ENCODE measurements around the gene FAM47E. TPM values are rescaled to one million over a fixed set of nuclear protein-coding genes. Genes with fewer than 3 reads are reported as not detected.

The FAM47E gene
- total and polyA plus RNA-seq, 2 of the 8 experiments (the other 6 are each of a cell fraction or from before 2014, with no cell fraction given), result 1.3 to 1.4 TPM

DNA sequence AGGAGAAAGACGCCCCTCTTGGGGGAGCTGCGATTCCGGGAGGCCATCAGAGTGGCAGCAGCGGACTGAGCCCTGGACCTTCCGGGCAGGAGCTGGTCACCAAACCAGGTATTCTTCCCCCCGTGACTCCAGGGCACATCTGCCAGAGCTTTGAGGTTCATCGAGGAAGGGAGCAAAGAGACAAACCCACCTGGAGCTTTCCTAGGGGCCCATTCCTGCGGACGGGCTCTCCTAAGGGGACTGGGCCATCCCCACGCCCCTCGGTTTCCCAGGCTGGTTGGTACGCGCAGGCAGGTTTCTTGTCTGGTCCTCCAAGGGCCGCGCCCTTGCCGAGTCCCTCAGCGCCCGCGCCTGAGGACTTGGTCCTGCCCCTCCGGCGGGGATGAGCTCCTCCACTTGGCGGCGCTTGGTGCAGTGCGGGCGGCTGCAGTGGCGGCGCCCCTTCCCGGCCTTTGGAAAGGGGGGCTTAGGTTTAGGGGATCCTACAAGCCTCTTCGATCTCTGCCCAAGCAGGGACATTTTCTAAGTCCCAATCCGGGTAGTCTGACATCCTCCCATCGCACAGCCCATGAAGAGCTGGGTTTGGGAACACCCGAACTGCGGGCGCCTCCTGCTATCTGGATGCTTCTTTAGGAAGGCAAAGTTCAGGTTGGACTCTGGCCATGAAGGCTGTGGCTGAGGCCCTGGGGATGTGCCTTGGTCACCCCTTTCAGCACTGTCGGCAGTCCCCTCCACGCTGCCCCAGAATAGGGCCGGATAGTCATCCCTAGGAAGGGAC, 55.5 kb downstream of the FAM47E start (continued):
- 0 out of 2 replicates have a peak, but pooled peaks have one; percentile 30 for TF ChIP-seq TAF1 (IDR thresholded peaks at IDR 0.05; ENCODE audit: low read depth, low read length)
- TF ChIP-seq POLR2A (IDR thresholded peaks at IDR 0.05; ENCODE audit: control extremely low read depth in 1 of 2, low read depth in 2 of 2, low read length in 2 of 2), result peak in 1 of 2 experiments; percentile 0; a peak in 1 of 3 replicates
- TF ChIP-seq SIX5 (IDR thresholded peaks at IDR 0.05; ENCODE audit: low read depth, low read length), result no peak
- TF ChIP-seq CTBP2 (IDR thresholded peaks at IDR 0.05; ENCODE audit: borderline replicate concordance, insufficient read depth, insufficient read length, low read length), result peak; percentile 18
- peak; percentile 62 for TF ChIP-seq KDM4A (IDR thresholded peaks at IDR 0.05; ENCODE audit: low read depth, low read length, severe bottlenecking)
- TF ChIP-seq HDAC2 (IDR thresholded peaks at IDR 0.05; ENCODE audit: borderline replicate concordance in 1 of 2, low read depth in 2 of 2, low read length in 2 of 2), result 0 out of 4 replicates have a peak, but pooled peaks of 1 of the 2 experiments have one; percentile 22
- no peak for TF ChIP-seq RNF2 (IDR thresholded peaks at IDR 0.05; ENCODE audit: borderline replicate concordance, low read depth, low read length, missing control alignments, poor library complexity, severe bottlenecking)

Data from H1 (cell line).